Nucleus accumbens (tissue), 56 donors: ENCODE measurements around the gene SELENOO.
A peak's percentile ranks its signal among the peaks of the same experiment; 100 is the strongest.
"Not testable (repeated sequence)": the region's sequence is repeated elsewhere in the genome, so short reads cannot be mapped to it uniquely, and the experiment has no call there.

Source experiments
- DNase-seq, 56 donors: peaks; one replicate each; lab custom pipeline; 2025; lab: John Stamatoyannopoulos, UW

SELENOO gene

GRCh38 chr22:50197000-50197800, 3.6 kb upstream of the SELENOO start:
- no peak for DNase-seq

GRCh38 chr22:50197856-50198623, 2.8 kb upstream of the SELENOO start:
- DNase-seq: no peak

- DNase-seq: no peak
These were observed 2.2 kb upstream of the SELENOO start for GRCh38 chr22:50198624-50199017.

- peak in 7 of 56 donors; percentile 17 to 63 (median 44) for DNase-seq
These were observed 1.5 kb upstream of the SELENOO start for GRCh38 chr22:50199251-50199721.

GRCh38 chr22:50199829-50200460, 866 bp upstream of the SELENOO start:
- DNase-seq: peak in 1 of 56 donors; percentile 45

- DNase-seq: peak in 2 of 56 donors; percentile 51 to 65
These were observed 649 bp downstream of the SELENOO start for GRCh38 chr22:50201191-50202129.

GRCh38 chr22:50202130-50202666, 1.4 kb downstream of the SELENOO start:
- DNase-seq: no peak

GRCh38 chr22:50203288-50203687, 2.5 kb downstream of the SELENOO start:
- DNase-seq: no peak

GRCh38 chr22:50204571-50204970, 3.8 kb downstream of the SELENOO start:
- DNase-seq: no peak

GRCh38 chr22:50204998-50205397, 4.2 kb downstream of the SELENOO start:
- DNase-seq: not testable (repeated sequence)

GRCh38 chr22:50205781-50206569, 5.2 kb downstream of the SELENOO start:
- no peak for DNase-seq

- DNase-seq: peak in 4 of 56 donors; percentile 35 to 46 (median 41)
These were observed 5.8 kb downstream of the SELENOO start for GRCh38 chr22:50206599-50206998.

- no peak for DNase-seq
These were observed 6.8 kb downstream of the SELENOO start for GRCh38 chr22:50207383-50208140.

- DNase-seq: no peak
These were observed 7.7 kb downstream of the SELENOO start for GRCh38 chr22:50208430-50208938.

GRCh38 chr22:50208939-50209892, 8.4 kb downstream of the SELENOO start:
- no peak for DNase-seq

- DNase-seq: peak in 23 of 56 donors; percentile 6 to 70 (median 35)
These were observed 9.1 kb downstream of the SELENOO start for GRCh38 chr22:50209893-50210292.
